Measurements from ENCODE around the gene KCNIP1.
A peak's percentile ranks its signal among the peaks of the same experiment; 100 is the strongest.

KCNIP1 gene

DNA sequence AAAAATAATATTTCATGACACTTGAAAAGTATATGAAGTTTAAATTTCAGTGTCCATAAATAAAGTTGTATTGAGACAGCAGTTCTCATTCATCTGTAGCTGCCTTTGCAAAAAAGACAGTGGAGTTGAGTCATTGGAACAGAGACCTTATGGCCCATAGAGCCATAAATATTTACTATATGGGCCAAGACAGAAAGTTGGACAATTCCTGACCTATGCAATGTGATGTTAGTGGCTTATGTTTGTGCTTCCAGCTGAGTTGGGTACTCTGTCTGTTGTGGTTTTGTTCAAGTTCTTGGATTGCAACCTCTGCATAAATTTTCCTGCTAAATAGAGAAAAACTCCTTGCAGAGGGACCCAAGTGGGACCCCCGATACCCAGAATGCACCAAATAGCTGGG, 69.8 kb downstream of the KCNIP1 start:
- H3K36me3 Mint-ChIP-seq = no peaks in the 10 kb centered on the region
- no peak overlapping the region for H3K4me3 Mint-ChIP-seq
- no peak overlapping the region for H3K27ac Mint-ChIP-seq
- ATAC-seq (no peak), DNase-seq (ENCODE audit: low spot score in 2 of 2) (no peak)
- H3K4me1 Mint-ChIP-seq = peaks cover 7% of the 10 kb centered on the region
- H3K9me3 Mint-ChIP-seq = peaks cover 3% of the 10 kb centered on the region

DNA sequence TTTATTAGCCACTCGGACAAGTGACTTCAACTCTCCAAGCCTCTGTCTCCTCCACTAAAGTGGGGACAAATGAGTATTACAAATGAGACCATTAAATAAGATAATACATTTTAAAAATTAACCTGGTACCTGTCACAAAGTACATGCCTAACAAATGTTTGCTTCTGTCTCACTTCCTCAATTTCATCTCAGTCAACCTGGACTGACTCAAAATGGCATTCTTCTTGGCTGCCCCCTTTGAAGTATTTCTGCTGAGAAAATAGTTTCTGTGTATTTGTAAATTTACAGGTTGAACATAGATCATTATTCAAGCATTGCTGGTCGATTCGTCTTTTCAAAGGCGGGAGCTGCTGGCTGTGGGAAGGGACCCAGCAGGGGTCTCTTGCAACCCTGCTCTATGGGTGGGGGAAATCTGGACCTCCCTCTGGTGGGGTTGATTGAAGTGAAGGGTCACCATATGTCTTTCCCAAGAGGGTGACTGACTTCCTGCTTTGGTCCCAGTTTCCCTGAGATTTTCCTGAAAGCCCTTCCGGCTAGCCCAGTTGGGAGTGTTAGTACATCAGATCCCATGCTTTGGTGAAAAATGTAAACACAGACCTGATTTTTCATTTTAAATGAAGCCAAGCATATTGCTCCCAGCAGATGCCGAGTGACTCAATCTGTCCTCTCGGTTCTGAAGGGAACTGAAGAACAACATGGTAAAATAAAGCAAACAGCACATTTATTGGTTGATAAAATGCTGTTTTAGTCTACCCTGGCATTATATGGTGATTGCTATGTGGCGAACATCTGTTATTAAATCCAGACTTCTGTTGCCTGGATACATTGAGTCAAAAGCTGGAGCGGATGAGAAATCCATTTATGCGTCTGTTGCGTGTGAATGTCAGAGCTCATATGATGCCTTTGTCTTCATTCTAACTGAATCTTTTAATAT, 73.0 kb downstream of the KCNIP1 start:
- DNase-seq (ENCODE audit: low spot score in 2 of 2) = no peak
- Mint-ChIP-seq H3K9me3 (peaks cover 5% of the 10 kb centered on the region), H3K27ac (no peak overlapping the region), H3K4me3 (no peak overlapping the region), H3K4me1 (peaks cover 7% of the 10 kb centered on the region), H3K36me3 (no peaks in the 10 kb centered on the region)
- ATAC-seq = no peak

DNA sequence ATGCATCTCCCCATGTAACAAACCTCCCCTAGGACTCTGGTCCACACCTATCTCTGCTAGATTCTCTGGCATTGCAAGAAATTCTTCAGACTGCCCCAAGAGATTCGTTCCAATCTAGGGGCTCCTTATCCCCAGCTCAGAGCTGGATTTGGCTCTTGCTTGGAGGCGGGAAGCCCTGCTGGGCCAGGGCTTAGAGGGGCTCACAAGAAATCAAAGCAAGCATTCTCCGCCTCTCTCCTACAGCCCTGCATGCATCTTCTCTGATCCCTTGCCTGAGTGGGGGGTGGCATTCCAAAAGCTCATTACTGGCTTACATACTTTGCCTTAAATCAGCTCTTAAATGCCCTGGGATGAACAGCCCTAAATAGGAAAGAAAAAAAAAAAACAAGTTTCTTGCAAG, 75.8 kb downstream of the KCNIP1 start:
- H3K4me3 Mint-ChIP-seq = no peak overlapping the region
- H3K9me3 Mint-ChIP-seq = peaks cover 5% of the 10 kb centered on the region
- H3K27ac Mint-ChIP-seq = no peak overlapping the region
- H3K4me1 Mint-ChIP-seq = no peaks in the 10 kb centered on the region
- DNase-seq (ENCODE audit: low spot score in 2 of 2) (no peak), ATAC-seq (no peak)
- no peaks in the 10 kb centered on the region for H3K36me3 Mint-ChIP-seq

DNA sequence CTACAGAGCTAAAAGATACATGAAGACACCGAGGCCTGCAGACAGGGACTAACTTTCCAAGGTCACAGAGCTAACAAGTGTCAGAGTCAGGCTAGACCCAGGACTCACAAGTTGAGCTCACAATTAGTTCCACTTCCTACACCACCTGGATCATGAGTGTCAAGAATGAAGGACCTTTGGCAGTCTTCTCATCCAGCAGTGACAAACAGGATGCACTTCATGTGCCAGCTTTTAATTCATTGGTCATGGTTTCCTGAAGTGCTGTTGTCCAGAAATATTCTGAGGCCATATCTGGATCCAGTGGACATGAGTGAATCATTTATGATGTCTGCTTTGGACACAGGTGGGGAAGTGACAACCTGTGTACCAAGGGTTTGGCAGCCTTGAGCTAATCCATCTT, 77.4 kb downstream of the KCNIP1 start:
- Mint-ChIP-seq H3K4me1 (no peaks in the 10 kb centered on the region), H3K36me3 (no peaks in the 10 kb centered on the region), H3K4me3 (no peak overlapping the region), H3K9me3 (peaks cover 5% of the 10 kb centered on the region), H3K27ac (no peak overlapping the region)
- ATAC-seq (no peak), DNase-seq (ENCODE audit: low spot score in 2 of 2) (no peak)

DNA sequence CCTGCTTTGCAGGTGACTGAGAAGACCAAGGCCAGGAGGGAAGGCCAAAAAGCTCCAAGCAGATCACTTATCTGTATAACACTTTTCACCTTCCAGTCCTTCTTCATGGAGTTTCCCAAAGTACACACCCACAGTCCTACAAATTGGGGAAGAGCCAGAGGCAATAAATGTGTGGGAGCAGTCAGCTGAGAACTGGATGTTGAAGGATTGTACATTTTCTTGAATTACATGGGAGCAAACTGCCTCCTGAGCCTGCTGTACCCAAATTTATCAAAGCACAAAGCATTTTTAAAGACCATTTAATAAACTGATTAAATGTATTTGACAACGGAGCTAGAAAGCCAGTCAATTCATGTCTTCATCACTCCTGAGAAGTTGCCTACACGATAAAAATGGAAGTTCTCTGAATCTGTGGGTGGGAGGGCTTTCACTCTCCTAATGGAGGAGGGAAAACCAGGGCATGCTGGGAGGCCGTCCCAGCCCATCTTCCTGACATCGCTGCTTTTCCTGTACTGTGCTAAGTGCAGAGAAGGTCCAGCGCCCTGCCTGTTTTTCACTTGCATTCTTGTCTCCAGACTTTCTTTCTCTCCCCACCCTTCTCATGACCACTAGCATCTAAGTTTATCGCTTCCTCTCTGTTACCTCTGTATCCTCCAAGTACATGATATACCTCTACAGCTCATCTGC, 79.0 kb downstream of the KCNIP1 start:
- DNase-seq (ENCODE audit: low spot score in 2 of 2) (no peak), ATAC-seq (no peak)
- Mint-ChIP-seq H3K9me3 (peaks cover 5% of the 10 kb centered on the region), H3K4me1 (no peaks in the 10 kb centered on the region), H3K36me3 (no peaks in the 10 kb centered on the region), H3K27ac (no peak overlapping the region), H3K4me3 (no peak overlapping the region)

DNA sequence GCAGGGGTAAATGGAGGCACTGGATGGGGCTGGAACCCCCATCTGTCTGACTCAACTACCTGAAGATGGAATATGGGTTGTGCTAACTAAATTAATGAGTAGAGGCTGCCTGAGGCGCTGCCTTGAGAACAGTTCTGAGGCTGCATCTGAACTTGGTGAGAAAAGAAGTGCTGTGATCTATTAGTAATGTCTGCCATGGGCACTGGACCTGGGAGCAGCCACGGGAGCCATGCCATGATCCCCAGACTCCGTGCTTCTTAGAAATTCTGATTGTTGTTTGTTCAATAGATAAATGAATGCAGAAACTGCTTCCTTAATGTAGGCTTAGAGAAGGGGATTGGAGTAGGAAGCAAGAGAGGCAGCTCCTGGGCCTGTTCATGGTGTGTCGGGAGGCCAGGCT, 80.2 kb downstream of the KCNIP1 start:
- DNase-seq (ENCODE audit: low spot score in 2 of 2) (no peak), ATAC-seq (no peak)
- H3K27ac Mint-ChIP-seq = no peak overlapping the region
- H3K4me3 Mint-ChIP-seq = no peak overlapping the region
- H3K36me3 Mint-ChIP-seq = no peaks in the 10 kb centered on the region
- no peaks in the 10 kb centered on the region for H3K4me1 Mint-ChIP-seq
- no peaks in the 10 kb centered on the region for H3K9me3 Mint-ChIP-seq

DNA sequence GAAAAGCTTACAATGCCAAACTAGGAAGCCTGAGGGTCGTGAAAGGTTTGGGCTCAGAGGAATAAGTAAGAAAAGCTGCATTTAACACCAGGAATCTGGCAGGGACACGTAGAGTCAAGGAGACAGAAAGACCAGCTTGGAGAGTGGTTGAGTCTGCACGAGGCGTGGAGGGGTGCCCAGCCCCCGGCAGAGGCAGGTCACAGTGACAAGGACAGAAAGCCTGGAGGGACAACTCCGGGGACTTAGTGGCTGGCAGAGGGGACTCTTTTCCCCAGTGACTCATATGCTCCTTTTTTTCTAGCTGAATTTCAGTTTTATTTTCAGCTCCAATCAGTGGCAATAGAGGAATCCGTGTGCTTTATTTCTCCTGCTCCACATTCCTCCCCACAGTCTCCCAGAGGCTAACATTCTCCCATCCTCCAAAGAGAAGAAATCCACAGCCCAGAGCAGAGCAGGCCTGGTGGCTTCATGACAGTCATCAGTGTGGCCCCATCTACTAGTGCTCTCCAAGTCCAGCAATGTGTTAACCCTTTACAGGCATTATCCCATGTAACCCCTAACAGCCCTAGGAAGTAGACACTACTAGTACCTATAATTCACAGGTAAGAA, 80.7 kb downstream of the KCNIP1 start:
- no peak overlapping the region for H3K4me3 Mint-ChIP-seq
- ATAC-seq (no peak), DNase-seq (ENCODE audit: low spot score in 2 of 2) (no peak)
- H3K27ac Mint-ChIP-seq = no peak overlapping the region
- H3K36me3 Mint-ChIP-seq = no peaks in the 10 kb centered on the region
- no peaks in the 10 kb centered on the region for H3K4me1 Mint-ChIP-seq
- H3K9me3 Mint-ChIP-seq = peaks cover 3% of the 10 kb centered on the region

DNA sequence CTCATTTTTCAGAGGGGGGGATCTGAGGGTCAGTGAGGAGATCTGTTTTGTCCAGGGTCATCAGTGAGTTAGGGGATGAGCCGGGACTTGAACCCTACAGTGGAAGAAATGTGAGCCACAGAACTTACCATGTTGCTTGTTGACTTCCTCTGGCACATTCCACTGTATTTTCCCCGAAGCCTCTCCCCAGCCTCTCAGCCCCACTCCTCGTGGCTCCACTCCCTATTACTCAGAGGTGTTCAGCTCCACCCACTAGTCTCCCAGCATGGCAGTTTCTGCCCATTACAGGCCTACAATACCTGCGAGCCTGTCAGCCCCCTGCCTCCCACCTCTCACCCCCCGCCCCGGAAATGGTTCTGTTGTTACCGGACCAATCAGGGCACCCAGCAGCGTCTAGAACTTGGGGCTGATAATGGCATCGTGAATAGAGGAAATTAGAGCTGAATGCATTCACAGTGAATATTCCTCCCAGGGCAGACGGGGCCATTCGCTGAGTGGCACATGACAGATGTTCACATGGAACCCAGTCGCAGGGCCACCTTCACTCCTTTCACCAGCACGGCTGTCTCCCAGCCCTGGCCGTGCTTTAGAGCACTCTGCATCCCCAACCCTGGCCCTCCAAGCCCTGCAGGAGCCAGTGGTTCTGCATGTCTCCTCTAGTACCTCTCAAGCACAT, 81.6 kb downstream of the KCNIP1 start:
- Mint-ChIP-seq H3K4me3 (no peak overlapping the region), H3K9me3 (peaks cover 3% of the 10 kb centered on the region)
- no peak for DNase-seq (ENCODE audit: low spot score in 2 of 2)

DNA sequence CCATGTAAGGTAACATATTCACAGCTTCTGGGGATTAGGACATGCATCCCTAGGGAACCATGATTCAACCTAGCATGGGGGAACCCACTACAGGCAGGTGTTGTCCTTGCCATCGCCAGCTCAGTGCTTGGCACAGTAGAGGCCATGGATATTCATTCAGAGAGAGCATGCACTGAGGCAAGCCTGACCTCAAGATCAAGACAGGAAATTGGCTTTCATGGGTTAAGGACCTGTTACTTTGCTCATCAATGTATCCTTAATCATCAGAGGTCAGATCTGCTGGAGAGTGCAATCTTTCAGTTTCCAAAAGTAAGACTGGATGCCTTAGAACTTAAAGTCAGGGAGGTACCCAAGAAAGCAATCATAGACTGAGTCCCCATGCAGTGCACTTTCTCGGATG, 84.0 kb downstream of the KCNIP1 start:
- peaks cover 3% of the 10 kb centered on the region for H3K9me3 Mint-ChIP-seq
- ATAC-seq = no peak
- no peak for DNase-seq (ENCODE audit: low spot score in 2 of 2)

More for the DNA sequence above, 81.6 kb downstream of the KCNIP1 start:
- no peak overlapping the region for H3K27ac Mint-ChIP-seq
- no peaks in the 10 kb centered on the region for H3K36me3 Mint-ChIP-seq
- H3K4me1 Mint-ChIP-seq = no peaks in the 10 kb centered on the region
- ATAC-seq = no peak

DNA sequence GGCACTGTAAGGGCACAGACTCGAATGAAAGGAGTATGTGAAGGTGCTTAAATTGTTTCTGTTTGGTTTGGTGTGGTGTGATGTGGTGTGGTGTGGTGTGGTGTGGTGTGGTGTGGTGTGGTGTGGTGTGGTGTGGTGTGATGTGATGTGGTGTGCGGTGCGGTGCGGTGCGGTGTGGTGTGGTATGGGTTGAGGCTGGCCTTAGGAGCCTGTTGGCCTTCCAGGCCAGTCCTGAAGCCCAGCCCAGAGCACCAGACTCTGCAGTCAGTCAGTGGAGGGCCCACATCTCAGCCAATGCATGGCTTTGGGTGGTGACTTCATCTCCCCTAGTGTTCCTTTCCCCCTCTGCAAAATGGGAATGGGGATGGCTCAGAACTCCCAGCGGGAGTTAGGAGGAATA, 85.8 kb downstream of the KCNIP1 start:
- Mint-ChIP-seq H3K4me3 (no peak overlapping the region), H3K27ac (no peak overlapping the region), H3K4me1 (no peaks in the 10 kb centered on the region), H3K9me3 (peaks cover 3% of the 10 kb centered on the region), H3K36me3 (no peaks in the 10 kb centered on the region)
- no peak for DNase-seq (ENCODE audit: low spot score in 2 of 2)
- no peak for ATAC-seq

More for the DNA sequence above, 84.0 kb downstream of the KCNIP1 start:
- Mint-ChIP-seq H3K36me3 (no peaks in the 10 kb centered on the region), H3K27ac (no peak overlapping the region), H3K4me3 (no peak overlapping the region), H3K4me1 (no peaks in the 10 kb centered on the region)

DNA sequence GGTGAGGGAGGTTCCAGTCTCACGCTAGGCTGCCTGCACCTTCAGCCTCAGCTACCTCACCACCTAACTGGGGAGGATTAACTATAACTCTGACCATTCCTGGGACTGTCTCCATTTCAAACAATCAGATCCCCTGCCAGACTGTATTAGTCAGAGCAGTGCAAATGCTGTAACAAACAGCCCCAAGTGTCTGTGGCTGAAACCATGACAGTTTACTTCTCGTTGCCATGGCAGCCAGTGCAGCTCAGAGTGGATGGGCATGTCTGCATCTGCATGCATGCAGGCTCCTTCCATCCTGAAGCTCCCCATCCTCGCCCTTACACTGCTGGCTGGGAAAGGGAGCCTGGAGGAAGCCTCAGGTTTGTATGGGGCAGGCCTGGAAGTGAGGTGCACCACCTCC, 86.7 kb downstream of the KCNIP1 start:
- no peak overlapping the region for H3K27ac Mint-ChIP-seq
- H3K4me1 Mint-ChIP-seq = no peaks in the 10 kb centered on the region
- H3K4me3 Mint-ChIP-seq = no peak overlapping the region
- no peaks in the 10 kb centered on the region for H3K36me3 Mint-ChIP-seq
- peaks cover 3% of the 10 kb centered on the region for H3K9me3 Mint-ChIP-seq
- ATAC-seq (no peak), DNase-seq (ENCODE audit: low spot score in 2 of 2) (no peak)

DNA sequence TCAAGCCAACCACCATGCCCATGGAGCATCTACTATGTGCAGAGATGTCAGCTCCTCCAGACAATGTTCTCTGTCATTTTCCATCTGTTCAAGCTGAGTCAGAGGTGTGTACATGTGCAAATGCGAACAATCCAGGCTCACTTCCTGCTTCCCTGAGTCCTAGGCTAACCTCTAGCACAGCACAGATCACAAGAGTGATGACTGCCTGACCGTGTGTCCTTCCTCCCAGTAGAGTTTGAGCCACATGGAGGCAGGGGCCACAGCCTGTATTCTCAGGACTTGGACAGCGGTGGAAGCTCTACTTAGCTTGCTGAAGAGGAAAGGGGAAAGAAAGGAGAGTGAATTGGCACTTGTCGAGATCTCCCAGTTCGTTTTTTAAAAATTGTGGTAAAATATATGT, 87.2 kb downstream of the KCNIP1 start:
- peaks cover 3% of the 10 kb centered on the region for H3K9me3 Mint-ChIP-seq
- H3K4me1 Mint-ChIP-seq = no peaks in the 10 kb centered on the region
- no peak overlapping the region for H3K4me3 Mint-ChIP-seq
- no peak overlapping the region for H3K27ac Mint-ChIP-seq
- DNase-seq (ENCODE audit: low spot score in 2 of 2) = no peak
- no peak for ATAC-seq
- no peaks in the 10 kb centered on the region for H3K36me3 Mint-ChIP-seq

DNA sequence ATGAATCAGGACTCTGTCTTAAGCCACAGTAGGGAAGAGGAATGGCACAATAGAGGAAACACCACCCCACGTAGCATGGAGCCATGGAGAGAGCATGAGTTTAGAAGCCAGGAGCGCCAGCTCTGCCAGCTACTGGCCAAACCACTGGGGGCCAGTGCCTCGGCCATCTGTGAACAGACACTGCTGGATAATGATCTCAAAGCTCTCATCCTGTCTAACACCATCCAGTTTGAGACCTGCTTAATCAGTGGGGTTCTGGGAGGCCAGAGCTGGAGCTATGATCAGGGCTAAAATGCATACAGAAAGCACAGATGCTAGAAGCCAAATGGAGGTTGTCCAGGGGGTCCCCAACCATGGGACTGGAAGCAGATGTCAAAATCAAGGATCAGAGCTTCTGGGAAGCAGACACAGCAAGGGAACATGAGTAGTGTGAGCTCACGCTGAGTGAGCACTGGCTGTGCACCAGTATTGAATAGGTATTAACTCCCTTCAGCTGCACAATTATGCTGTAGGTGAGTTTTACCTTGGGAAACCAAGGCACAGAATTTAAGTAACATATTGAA, 92.7 kb downstream of the KCNIP1 start:
- no peak overlapping the region for H3K27ac Mint-ChIP-seq
- H3K9me3 Mint-ChIP-seq = no peaks in the 10 kb centered on the region
- no peak for DNase-seq (ENCODE audit: low spot score in 2 of 2)
- H3K36me3 Mint-ChIP-seq = no peaks in the 10 kb centered on the region
- no peak for ATAC-seq
- no peak overlapping the region for H3K4me3 Mint-ChIP-seq
- H3K4me1 Mint-ChIP-seq = peaks cover 15% of the 10 kb centered on the region

DNA sequence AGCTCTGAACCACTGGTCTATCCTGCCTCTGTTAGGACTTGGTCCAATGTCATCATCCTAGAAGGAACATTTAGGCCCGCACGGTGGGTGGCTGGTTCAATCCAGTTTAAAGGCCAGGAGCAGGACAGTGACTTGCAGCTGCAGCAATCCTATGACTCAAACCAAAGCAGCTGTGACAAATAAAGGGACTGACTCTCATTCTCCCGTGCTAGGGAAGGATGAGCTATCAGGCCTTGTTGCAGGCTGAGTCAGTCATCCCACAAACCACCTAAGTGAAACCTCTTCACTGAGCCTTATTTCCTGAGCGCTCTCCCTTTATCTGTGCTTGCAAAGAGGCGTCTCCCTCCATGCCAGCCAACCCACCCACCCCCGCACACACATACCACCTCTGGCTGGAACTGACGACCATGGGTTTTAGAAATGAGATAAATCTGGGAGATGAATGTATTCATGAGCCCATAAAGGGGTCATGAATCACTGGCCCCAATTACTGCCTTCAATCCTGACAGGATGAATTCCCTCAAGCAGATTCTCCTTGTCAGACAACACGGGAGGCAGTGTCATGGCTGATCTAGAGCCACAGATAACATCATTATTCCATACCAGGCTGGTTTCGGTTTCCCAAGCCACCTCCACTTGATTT, 93.4 kb downstream of the KCNIP1 start:
- no peak overlapping the region for H3K27ac Mint-ChIP-seq

DNA sequence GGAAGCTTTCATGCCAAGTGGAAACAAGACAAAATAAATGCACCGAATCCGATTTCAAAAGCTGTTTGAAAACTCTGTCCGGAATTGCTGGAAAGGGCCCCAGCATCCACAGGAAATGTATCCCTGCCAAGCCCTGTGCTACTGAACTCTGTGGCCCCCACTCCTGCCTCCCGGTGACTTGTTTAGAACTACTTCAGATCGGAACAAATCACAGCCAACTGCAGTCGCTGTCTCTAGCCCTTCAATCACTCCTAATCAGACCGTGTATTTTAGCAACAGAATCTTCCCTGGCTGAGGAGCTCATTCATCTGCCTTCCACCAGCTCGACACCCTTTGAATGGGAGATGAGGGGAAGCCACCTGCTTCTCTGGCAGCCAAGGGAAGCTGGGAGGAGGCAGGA, 94.1 kb downstream of the KCNIP1 start:
- Mint-ChIP-seq H3K9me3 (no peaks in the 10 kb centered on the region), H3K4me1 (peaks cover 15% of the 10 kb centered on the region), H3K27ac (no peak overlapping the region), H3K4me3 (no peak overlapping the region), H3K36me3 (no peaks in the 10 kb centered on the region)
- DNase-seq (ENCODE audit: low spot score in 2 of 2) (no peak), ATAC-seq (no peak)

More for the DNA sequence above, 93.4 kb downstream of the KCNIP1 start:
- H3K4me1 Mint-ChIP-seq = peaks cover 15% of the 10 kb centered on the region
- H3K4me3 Mint-ChIP-seq = no peak overlapping the region
- DNase-seq (ENCODE audit: low spot score in 2 of 2) (peak in 1 of 2 donors; percentile 66), ATAC-seq (peak; percentile 89)
- H3K36me3 Mint-ChIP-seq = no peaks in the 10 kb centered on the region
- no peaks in the 10 kb centered on the region for H3K9me3 Mint-ChIP-seq

Measured in stimulated activated effector memory CD8-positive, alpha-beta T cell treated with anti-CD3 and anti-CD28 coated beads, Interleukin-12 subunit alpha, Interleukin-12 subunit beta, amount 100 ng/mL, for 72 hours (primary cell).